Activated T-cell treated with anti-CD3 and anti-CD28 coated beads, Interleukin-2, amount 50 U/mL, for 4 hours (primary cell): ENCODE results near the gene SLC1A7. TPM values are rescaled to one million over a fixed set of nuclear protein-coding genes. Genes with fewer than 3 reads are reported as not detected.

Source experiments
- ATAC-seq, 2 donors: fragments of 200-7000 bp; cut with Tn5 transposase; one replicate each; pipeline ENCODE4 v1.10.0; 2021
- DNase-seq: peaks from one replicate; pipeline ENCODE4 v3.0.0-alpha.2; 2020
- H3K27me3 Mint-ChIP-seq: one replicate; pipeline ENCODE4 v1.8.0; 2021; ENCODE audit warnings: low read depth, mixed read lengths
- H3K36me3 Mint-ChIP-seq: one replicate; pipeline ENCODE4 v1.8.0; 2022; ENCODE audit warnings: mixed read lengths; ENCODE audit not compliant: insufficient read depth
- H3K4me1 Mint-ChIP-seq: one replicate; pipeline ENCODE4 v1.8.0; 2021; ENCODE audit warnings: low read depth, mixed read lengths
- H3K4me3 Mint-ChIP-seq: one replicate; pipeline ENCODE4 v1.8.0; 2021; ENCODE audit warnings: mild to moderate bottlenecking, moderate library complexity, mixed read lengths
- H3K9me3 Mint-ChIP-seq: one replicate; pipeline ENCODE4 v1.8.0; 2021; ENCODE audit warnings: mixed read lengths
- total RNA-seq, 3 donors: library from RNA; stranded (reverse); gene quantifications; one replicate each; pipeline ENCODE4 v1.2.1, GENCODE V29; 2021

The SLC1A7 gene
- total RNA-seq, 3 donors from 2014 or later: not detected

DNA sequence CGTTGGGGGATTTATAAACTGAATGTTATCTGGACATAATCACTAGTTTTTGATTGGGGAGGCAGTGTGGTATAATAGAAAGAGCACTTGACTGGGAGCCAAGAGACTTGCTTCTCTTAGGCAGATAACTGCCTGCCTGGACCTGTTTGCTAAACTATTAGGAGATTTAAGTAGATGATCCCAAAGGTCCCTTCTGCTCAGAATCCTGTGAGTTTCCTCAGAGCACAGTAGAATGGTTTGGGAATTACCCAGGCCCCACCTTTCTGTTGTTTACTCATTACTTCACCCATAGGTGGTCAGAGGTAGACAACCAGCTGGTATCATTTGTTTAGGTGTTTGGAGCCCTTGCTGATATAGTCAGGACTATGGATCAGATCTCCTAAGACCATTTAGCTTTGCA lies 90.8 kb downstream of the SLC1A7 start:
- peaks cover 4% of the 10 kb centered on the region for H3K4me1 Mint-ChIP-seq

GRCh38 chr1:53050310-53050709 lies 92.1 kb downstream of the SLC1A7 start:
- ATAC-seq: no peak
- Mint-ChIP-seq H3K36me3 (peaks cover 38% of the 10 kb centered on the region), H3K4me1 (peaks cover 4% of the 10 kb centered on the region), H3K27me3 (no peaks in the 10 kb centered on the region), H3K9me3 (no peaks in the 10 kb centered on the region), H3K4me3 (no peak overlapping the region)
- no peak for DNase-seq

More for the DNA sequence above, 90.8 kb downstream of the SLC1A7 start:
- no peak for ATAC-seq
- no peaks in the 10 kb centered on the region for H3K9me3 Mint-ChIP-seq
- H3K27me3 Mint-ChIP-seq: no peaks in the 10 kb centered on the region
- H3K4me3 Mint-ChIP-seq: no peak overlapping the region
- H3K36me3 Mint-ChIP-seq: peaks cover 40% of the 10 kb centered on the region
- DNase-seq: no peak

DNA sequence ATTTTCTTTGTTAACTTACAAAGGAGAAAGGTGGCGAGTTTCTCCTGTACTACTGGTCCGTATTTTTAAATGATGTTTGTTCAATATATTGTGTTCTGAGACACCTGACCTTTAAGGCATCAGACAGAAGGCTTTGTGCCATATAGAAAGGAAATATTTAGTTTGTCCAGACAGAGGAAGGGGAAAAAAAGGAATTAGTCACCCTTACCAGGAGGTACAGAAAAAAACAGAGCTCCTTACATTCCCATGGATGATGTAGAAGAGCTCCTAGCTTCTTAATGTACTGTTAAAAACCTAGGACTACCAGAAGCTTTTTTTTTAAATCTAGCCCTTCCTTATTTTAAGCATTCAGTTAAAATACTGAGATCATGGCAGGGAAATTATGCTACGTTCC lies 92.9 kb downstream of the SLC1A7 start:
- no peak overlapping the region for H3K4me3 Mint-ChIP-seq
- no peaks in the 10 kb centered on the region for H3K9me3 Mint-ChIP-seq
- ATAC-seq: no peak
- H3K4me1 Mint-ChIP-seq: peaks cover 4% of the 10 kb centered on the region
- DNase-seq: no peak
- H3K27me3 Mint-ChIP-seq: no peaks in the 10 kb centered on the region
- H3K36me3 Mint-ChIP-seq: peaks cover 38% of the 10 kb centered on the region

DNA sequence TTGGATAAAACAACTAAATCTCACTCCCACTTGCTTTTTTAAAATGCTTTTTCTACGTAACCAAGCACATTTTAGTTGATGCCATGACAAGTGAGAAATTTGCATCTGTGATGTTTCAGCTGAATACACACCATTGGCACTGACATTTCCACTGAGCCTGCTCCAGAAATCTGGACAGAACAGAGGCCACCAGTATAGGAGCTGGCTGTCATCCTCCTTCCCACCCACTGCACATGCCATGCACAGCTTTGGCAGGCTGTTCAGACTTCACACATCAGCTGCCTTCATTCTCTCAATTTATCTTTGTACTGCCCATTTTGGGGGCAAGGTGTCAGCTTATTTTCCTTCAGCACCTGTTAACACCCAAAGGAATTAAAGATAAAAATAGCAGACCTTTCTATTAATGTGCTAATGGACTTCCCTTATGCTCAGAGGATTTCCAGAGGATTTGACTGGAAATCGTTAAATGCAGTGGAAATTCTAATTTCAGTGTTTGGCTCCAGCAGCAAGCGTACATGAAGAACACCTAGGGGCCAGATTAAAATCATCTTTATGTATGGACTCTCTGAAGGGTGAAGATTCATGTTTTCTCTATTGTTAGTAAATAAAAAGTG lies 93.4 kb downstream of the SLC1A7 start:
- H3K27me3 Mint-ChIP-seq: no peaks in the 10 kb centered on the region
- H3K9me3 Mint-ChIP-seq: no peaks in the 10 kb centered on the region
- peaks cover 4% of the 10 kb centered on the region for H3K4me1 Mint-ChIP-seq
- no peak for DNase-seq
- no peak for ATAC-seq
- H3K36me3 Mint-ChIP-seq: peaks cover 40% of the 10 kb centered on the region
- no peak overlapping the region for H3K4me3 Mint-ChIP-seq

DNA sequence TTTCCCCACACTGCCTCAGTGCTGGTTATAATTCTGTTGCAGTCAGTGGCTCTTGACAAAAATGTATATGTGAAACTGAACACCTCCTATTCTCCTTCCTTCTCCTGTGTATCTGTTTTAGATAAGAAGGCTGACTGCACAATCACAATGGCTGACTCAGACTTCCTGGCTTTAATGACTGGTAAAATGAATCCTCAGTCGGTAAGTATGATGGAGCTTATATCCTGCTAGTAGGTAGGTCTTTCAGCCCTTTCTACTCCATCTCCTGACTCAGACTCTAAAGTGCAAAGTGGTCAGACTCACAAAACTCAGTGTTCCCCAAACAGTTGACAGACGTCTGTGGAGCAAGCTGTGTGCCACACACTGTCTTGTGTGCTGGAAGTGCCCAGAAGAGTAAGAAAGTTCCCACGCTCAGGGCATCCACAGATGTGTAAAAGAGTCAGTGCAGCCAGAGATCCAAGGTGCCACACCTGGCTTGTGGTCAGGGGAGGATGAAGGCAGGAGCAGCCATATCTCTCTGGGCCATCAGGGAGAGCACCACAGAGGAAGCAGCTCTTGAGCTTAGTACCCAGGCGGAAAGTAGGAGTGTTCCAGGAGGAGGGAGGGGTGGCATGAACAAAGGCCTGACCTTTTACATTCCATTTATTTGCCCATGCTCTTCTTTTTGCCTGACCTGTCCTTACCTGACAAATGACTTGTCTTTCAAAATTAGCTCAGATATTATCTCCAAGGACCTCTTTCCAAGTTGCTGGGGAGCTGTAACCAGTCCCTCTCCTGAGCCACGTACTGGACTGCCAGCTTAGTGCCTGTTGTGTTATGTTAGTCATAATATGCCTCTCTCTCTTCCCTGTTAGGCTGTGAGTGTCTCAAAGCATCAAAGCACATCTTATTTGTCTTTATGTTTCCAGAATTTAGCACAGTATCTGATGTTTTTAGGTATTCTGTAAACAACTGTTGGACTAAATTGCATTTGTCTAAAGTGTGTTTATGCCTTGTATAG lies 94.4 kb downstream of the SLC1A7 start:
- peak; percentile 58 to 62 for ATAC-seq
- Mint-ChIP-seq H3K4me3 (no peak overlapping the region), H3K36me3 (peaks cover 32% of the 10 kb centered on the region), H3K9me3 (no peaks in the 10 kb centered on the region), H3K27me3 (no peaks in the 10 kb centered on the region), H3K4me1 (peaks cover 4% of the 10 kb centered on the region)
- DNase-seq: no peak

DNA sequence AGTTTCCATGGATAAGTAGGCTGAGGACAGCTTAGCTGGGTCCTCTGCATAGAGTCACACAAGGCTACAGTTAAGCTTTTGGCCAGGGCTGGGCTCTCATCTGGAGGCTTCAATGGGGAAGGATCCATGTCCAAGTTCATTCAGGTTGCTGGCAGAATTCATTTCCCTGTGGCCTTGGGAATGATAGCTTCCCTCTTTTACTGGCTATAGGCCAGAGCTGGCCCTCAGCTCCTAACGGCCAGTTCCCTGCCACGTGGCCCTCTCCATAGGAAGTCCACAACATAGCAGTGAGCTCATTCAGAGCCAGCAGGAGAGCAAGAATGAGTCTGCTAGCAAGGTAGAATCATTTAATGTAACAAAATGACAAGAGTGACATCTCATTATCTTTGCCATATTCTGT lies 95.5 kb downstream of the SLC1A7 start:
- no peaks in the 10 kb centered on the region for H3K27me3 Mint-ChIP-seq
- H3K4me3 Mint-ChIP-seq: no peak overlapping the region
- DNase-seq (no peak), ATAC-seq (no peak)
- peaks cover 4% of the 10 kb centered on the region for H3K4me1 Mint-ChIP-seq
- peaks cover 28% of the 10 kb centered on the region for H3K36me3 Mint-ChIP-seq
- H3K9me3 Mint-ChIP-seq: no peaks in the 10 kb centered on the region

DNA sequence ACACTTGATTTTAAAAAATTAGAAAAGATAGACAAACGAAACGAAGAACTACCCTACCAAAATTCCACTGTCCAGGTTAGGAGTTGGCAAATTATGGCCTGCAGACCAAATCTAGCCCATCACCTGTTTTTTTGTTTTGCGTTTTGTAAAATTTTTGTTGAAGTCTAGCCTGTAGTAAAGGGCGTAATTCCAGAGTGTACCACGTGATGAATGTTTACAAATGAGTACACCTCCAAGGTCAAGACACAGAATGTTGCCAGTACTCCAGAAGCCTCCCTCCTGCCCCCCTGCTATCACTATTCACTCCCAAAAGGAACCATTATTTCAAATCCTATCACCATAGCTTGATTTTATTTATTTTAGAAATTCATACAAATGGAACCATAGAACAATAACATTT lies 97.5 kb downstream of the SLC1A7 start:
- ATAC-seq: no peak
- peaks cover 34% of the 10 kb centered on the region for H3K36me3 Mint-ChIP-seq
- H3K27me3 Mint-ChIP-seq: no peaks in the 10 kb centered on the region
- no peak overlapping the region for H3K4me3 Mint-ChIP-seq
- no peaks in the 10 kb centered on the region for H3K9me3 Mint-ChIP-seq
- peaks cover 4% of the 10 kb centered on the region for H3K4me1 Mint-ChIP-seq
- DNase-seq: no peak

DNA sequence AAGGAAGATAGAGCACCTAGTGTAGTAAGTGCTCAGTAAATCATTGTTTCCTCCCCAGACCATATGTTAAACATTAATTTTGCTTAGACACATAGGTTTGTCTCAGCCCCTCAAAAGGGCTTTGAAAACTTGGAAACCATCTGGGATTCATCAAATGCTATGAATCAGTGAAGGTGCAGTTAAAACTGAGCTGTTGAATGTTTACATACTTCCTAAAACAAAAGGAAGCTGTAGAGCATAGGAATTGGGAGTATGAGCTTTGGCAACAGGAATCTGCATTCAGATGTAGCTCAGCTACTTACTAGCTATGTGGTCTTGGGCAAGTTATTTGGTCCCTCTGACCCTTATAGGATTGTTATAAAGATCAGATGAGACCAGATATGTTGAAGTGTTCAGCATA lies 99.2 kb downstream of the SLC1A7 start:
- Mint-ChIP-seq H3K4me3 (no peak overlapping the region), H3K9me3 (no peaks in the 10 kb centered on the region), H3K36me3 (peaks cover 31% of the 10 kb centered on the region), H3K4me1 (peaks cover 4% of the 10 kb centered on the region), H3K27me3 (no peaks in the 10 kb centered on the region)
- ATAC-seq: no peak
- DNase-seq: no peak

DNA sequence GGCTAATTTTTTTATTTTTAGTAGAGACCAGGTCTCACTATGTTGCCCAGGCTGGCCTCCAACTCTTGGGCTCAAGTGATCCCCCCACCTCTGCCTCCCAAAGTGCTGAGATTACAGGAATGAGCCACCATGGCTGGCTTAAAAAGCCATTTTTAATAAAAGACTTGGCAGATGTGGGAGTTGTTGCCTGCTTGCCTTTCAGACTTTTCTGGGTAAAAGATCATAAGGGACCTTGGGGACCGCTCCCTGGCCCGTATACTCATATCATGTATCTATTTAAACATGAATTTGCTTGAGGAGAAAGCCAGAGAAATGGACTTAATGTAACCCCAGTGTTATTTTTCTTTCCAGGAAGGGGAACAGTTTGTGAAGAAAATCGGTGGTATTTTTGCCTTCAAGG lies 103.9 kb downstream of the SLC1A7 start:
- Mint-ChIP-seq H3K9me3 (no peaks in the 10 kb centered on the region), H3K27me3 (no peaks in the 10 kb centered on the region), H3K4me1 (peaks cover 2% of the 10 kb centered on the region), H3K36me3 (peaks cover 23% of the 10 kb centered on the region), H3K4me3 (no peak overlapping the region)
- ATAC-seq (no peak), DNase-seq (no peak)

Other genes starting within 250 kb of the SLC1A7 start
- gene ECHDC2, start 220.9 kb downstream of the SLC1A7 start, total RNA-seq: 10 to 100 TPM; 25.4 to 27.2 (median 25.9) TPM
- gene SCP2, start 215.4 kb downstream of the SLC1A7 start, total RNA-seq: 10 to 100 TPM; 47.6 to 67.8 (median 52.2) TPM
- gene PODN, start 80.4 kb downstream of the SLC1A7 start, total RNA-seq: under 1 TPM in 2 of 3 donors, not detected in 1; 0.11 to 0.23 TPM
- 10 to 100 TPM in 2 of 3 donors, 1 to 10 TPM in 1; 7.5 to 15.4 (median 15.1) TPM for gene CPT2, start 54.2 kb upstream of the SLC1A7 start, total RNA-seq
- gene CZIB, start 78.0 kb upstream of the SLC1A7 start, total RNA-seq: 10 to 100 TPM; 42.8 to 47.2 (median 46.2) TPM
- gene MAGOH, start 95.9 kb upstream of the SLC1A7 start, total RNA-seq: 100 to 1,000 TPM; 147 to 157 (median 157) TPM
- 10 to 100 TPM; 53.1 to 58.0 (median 54.6) TPM for gene LRP8, start 185.4 kb upstream of the SLC1A7 start, total RNA-seq